GM19467 (cell line): ENCODE data around the gene FGD6.
"Not testable (repeated sequence)": the region's sequence is repeated elsewhere in the genome, so short reads cannot be mapped to it uniquely, and the experiment has no call there.

ENCODE experiments used
- ATAC-seq: cut with Tn5 transposase; IDR thresholded peaks from one replicate; pipeline ENCODE4 v1.9.1; 2021; ENCODE audit warnings: mild to moderate bottlenecking, moderate library complexity; ENCODE audit not compliant: unreplicated experiment

Gene FGD6

DNA sequence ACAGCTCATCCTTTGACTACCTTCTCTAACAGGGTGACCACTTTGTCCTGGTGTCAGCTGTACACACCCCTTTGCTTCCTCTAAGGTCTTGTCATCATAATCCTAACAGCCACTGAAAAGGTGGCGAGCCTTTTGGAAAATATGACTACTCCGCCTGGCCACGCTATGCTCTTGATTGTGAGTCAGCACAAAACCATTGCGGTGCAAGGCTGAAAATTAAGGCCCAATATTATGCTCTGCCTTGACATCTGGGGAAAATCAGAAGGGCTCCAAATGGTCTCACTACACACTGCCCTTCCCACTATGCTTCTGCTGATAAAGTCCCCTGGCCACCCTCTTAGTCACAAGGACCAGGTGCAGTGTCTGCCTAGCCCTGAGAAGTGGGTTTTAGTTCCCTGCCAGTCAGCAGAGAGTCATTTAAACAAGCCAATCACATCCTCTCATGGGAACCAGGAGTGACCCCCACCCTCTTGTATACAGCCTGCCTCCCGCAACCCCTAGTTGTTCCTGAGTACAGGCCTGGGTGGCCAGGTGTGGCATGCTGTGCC, 34.3 kb downstream of the FGD6 start:
- no peak for ATAC-seq

DNA sequence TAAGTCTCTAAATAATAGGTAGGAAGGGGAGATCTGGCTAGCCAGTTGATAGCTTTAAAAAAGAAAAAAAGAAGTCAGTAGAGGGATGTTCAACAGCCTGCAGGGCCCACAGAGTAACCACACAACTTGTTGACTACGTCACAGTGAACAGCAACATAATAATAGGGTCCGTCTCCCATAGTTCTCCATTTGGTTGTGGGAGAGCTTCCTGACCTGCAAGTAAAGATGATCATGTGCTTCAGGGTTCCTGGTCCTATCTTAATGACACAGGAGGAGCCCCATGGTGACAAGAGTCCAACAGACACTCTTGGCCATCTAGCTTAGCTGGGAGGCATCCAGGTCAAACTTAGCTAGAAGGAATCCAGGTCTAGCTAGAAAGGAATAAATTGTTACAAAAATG, 36.2 kb downstream of the FGD6 start:
- ATAC-seq = no peak

DNA sequence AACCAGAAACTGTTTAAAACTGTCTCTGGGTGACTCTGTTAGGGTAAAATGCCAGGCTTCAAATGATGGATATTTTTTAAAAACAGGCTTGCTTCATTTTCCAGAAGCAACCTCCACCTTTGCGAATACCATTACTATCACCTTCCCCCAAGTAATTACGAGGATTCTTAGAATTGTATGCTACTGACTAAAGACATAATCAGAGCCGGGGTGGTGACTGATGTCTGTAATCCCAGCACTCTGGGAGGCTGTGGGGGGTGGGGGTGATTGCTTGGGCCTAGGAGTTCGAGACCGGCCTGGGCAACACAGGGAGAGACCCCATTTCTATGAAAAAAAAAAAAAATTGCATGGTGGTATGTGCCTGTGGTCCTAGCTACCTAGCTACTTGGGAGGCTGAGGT, 38.3 kb downstream of the FGD6 start:
- ATAC-seq = no peak

DNA sequence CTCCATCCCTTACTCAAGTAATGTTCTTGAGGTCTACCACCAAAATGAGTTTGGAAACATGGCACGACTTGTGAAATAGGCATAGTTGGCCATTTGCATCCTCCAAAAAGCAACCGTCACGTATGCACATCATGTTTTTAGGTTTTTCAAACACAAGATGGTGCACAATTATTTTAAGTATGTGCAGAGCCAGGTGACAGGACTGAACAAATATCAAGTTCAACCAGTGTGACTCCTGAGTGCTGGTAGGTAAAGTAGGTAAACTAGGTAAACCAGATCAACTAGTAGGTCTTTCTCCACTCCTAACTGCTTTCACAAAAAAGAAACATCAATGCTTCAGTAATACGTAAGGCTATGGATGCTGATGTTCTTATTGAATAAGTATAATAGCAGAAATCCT, 39.1 kb downstream of the FGD6 start:
- no peak for ATAC-seq

DNA sequence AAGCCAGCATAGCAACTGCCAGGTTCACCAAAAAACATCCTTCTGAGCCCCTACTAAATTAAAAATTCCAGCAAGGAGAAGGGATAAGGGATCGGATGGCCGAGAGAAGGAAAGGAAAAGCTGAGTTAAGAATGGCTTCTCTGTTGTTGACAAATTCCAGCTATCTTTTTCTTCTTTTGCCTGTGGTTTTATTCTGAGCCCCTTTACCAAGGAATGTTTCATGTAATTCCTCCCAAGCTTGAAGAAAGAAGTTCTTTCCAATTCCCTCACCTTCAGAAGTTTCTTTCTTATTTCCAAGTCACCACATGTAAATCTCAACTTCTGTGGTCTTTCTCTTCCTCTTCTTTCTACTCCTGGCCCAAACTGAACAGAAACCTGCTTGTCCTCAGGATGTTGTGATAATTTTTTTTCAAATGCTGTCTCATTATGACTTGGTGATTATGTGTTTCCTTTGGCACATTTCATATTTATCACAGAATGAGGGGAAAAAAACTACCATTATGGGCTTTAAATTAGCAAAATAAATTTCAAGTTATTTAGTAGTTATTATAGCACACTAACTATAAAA, 40.0 kb downstream of the FGD6 start:
- no peak for ATAC-seq

GRCh38 chr12:95173392-95174251, 43.6 kb downstream of the FGD6 start:
- ATAC-seq = no peak

DNA sequence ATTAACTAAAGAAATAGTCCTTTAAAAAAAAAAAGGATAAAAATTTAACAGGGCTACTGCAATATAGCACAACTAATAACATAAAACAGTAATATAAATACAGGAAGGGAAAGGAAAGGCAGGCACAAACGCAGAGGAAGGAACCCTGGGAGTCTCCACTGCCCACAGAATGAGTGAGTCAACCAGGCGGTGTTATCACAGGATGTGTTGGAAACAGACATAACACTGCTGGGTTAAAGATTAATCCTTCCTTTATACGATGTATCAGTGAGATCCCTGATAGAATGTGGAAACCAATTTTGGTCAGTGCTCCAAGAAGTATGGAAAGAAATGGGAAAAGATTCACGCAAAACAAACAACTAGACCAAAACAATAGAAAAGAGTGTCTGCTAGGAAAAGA, 47.9 kb downstream of the FGD6 start:
- ATAC-seq = no peak

- no peak for ATAC-seq
Observed at GRCh38 chr12:95168746-95169145, 48.5 kb downstream of the FGD6 start.

DNA sequence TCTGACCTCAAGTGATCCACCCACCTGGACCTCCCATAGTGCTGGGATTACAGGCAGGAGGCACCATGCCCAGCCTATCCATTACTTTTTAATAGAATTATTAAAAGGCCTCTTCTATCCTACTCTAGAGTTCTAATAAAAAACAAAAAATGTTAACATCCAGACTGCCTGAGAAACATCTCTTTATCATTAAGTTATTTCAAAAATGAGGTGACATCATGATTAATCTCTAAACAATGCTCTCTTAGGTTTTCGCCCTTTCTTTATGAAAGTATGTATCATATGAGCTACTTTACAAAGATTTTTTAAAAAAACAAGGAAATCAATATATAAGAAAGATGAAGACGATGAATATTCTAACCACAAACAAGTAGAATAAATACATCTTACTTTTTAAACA, 52.6 kb downstream of the FGD6 start:
- no peak for ATAC-seq

GRCh38 chr12:95158919-95159318, 58.3 kb downstream of the FGD6 start:
- ATAC-seq = no peak

DNA sequence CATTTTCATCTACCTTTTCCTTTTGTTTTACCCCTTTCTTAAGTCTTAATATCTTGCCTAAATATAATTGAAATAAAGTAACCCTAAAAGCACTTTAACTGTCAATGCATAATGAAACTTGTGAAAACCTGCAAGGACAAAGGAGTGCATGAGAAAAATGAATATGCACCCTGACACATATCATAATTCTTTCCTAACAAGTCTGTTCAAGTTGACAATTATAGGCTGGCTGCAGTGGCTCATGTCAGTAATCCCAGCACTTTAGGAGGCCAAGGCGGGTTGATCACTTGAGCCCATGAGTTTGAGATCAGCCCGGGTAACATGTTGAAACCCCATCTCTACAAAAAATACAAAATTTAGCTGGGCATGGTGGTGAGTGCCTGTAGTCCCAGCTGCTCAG, 65.4 kb downstream of the FGD6 start:
- no peak for ATAC-seq

DNA sequence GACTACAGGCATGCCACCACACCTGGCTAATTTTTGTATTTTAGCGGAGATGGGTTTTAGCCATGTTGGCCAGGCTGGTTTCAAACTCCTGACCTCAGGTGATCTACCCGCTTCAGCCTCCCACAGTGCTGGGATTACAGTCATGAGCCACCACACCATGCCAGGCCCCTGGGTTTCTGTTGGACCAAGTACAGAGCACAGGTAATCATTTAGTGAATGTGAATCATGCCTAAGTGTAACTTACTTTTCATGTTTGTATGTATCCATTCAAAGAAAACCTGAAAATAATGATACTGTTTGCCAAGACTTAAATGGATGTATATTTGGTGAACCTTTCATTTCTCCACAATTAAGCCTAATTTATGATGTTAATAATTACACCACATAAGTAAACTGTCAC, 65.9 kb downstream of the FGD6 start:
- no peak for ATAC-seq

DNA sequence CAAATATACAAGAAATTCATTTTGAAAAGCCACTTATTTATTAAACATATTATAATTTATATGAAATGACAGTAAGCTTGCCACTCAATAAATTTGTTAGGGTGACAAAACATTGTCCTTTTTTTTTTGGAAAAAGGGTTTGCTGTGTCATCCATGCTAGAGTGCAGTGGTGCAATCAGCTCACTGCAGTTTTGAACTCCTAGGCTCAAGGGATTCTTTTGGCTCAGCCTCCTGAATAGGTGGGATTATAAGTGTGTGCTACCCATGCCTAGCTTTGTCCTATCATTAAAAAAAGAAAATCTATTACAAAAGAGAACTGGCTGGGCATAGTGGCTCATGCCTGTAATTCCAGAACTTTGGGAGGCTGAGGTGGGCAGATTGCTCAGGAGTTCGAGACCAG, 66.8 kb downstream of the FGD6 start:
- no peak for ATAC-seq

- ATAC-seq = no peak
Observed at GRCh38 chr12:95147866-95148265, 69.4 kb downstream of the FGD6 start.

- no peak for ATAC-seq
Observed at GRCh38 chr12:95146769-95147168, 70.5 kb downstream of the FGD6 start.

DNA sequence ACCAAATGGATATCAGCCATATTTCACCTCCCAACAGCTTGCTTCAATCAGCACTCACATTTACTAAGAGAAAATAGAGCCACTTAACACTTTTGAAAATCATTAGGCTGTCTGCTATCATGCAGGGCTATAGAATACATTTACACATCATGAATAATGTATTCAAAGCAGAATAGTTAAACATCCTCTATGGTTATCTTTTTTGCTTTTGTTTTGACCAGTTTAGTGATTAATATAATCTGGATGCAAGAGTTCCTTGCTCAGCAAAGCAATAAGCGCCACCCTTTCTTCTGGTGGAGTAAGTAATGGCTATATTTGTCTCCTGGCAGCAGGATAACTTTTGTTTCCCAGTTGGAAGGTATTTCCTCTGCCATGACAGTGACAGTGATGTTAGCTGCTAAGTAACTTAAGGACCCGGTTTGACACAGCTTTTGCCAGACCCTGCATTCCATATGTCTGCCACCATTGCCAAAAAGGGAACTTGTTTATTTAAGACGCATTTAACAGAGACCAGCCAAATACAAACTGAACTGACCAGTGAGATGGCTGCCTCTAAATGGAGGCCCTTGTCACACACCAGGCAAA, 73.6 kb downstream of the FGD6 start:
- no peak for ATAC-seq

- no peak for ATAC-seq
Observed at GRCh38 chr12:95142431-95143151, 74.7 kb downstream of the FGD6 start.

DNA sequence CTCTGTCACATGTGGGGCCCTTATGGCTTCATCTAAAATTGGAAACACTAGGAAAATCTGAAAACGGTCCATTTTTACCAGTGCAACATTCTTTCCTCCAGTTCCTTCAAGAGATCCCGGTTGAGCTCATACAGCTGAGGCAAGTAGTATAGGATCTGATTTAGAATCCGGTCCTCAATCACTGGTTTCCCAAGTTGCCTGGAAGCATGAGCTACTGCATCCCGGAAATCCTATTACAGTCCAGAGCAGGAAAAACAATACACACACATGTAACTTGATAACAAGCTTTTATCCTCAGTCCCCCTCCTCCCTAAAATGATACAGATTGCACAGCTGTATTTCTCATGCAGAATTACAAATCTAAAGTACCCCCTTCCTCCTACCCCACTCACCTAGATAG, 76.0 kb downstream of the FGD6 start:
- ATAC-seq = no peak

DNA sequence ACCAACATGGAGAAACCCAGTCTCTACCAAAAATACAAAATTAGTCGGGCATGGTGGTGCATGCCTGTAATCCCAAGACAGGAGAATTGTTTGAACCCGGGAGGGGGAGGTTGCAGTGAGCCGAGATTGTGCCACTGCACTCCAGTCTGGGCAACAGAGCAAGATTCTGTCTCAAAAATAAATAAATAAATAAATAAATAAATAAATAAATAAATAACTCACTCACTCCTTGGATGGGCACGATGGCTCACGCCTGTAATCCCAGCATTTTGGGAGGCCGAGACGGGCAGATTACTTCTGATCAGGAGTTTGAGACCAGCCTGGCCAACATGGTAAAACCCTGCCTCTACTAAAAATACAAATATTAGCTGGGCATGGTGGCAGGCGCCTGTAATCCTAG, 79.2 kb downstream of the FGD6 start:
- not testable (repeated sequence) for ATAC-seq

DNA sequence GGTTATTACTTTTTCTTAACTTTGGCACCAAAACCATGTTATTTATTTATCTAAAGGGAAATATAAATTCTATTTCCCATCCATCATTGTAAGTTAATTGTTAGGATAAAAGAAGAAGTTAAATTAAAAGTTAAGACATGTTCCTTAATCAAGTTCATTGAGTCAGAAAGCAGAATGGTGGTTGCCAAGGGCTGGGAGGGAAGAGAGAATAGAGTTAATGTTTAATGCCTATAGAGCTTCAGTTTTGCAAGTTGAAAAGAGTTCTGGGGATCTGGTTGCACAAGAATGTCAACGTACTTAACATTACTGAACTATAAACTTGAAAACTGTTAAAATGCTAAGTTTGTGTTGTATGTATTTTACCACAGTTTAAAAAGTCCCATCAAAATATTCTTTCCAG, 80.7 kb downstream of the FGD6 start:
- no peak for ATAC-seq

DNA sequence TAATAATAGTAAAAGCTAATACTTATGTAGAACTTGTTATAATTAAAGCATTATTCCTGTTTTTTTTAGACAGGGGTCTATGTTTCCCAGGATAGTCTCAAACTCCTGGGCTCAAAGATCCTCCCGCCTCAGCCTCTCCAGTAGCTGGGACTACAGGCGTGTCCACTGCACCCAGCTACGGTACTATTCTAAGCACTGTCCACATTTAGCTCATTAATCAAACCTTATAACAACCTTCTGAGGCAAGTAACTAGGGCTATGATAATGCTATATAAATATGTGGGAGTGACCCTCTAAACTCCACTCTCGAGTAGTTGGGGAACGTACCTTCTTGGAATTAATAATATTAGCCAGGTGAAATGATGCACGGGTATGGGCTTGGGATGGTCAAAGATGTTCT, 83.2 kb downstream of the FGD6 start:
- no peak for ATAC-seq
